HCT116 (cell line): ENCODE measurements around the gene DPP6. TPM values are rescaled to one million over a fixed set of nuclear protein-coding genes. Genes with fewer than 3 reads are reported as not detected.

ENCODE experiments used
- ATAC-seq: fragments of 200-7000 bp; cut with Tn5 transposase; 2 replicates; pipeline ENCODE4 v1.9.1; 2020; ENCODE audit warnings: mild to moderate bottlenecking, moderate library complexity
- BruUV-seq: library from RNA; stranded (reverse); fragments of 400-500 nt; replicated peaks from 2 replicates; lab custom pipeline; 2021; lab: Mats Ljungman, UMichigan
- CTCF ChIA-PET: fragments of 300-600 bp; sonication (Branson Sonifier 250); formaldehyde crosslinking; loops from one replicate; lab custom pipeline; 2021; ENCODE audit warnings: antibody characterized with exemption; lab: Charles Lee
- POLR2A ChIA-PET: fragments of 300-600, 350-600 bp; sonication (Branson Sonifier 250); formaldehyde crosslinking; loops from one replicate; lab custom pipeline; 2021; ENCODE audit warnings: antibody characterized with exemption; lab: Charles Lee
- RAD21 ChIA-PET, 2 experiments: fragments of 300-600 bp; sonication (Branson Sonifier 250); formaldehyde crosslinking; loops; one replicate each; lab custom pipeline; 2023; ENCODE audit warnings: low total read pairs in 2 of 2; ENCODE audit not compliant: uncharacterized antibody in 2 of 2, unreplicated experiment in 2 of 2, low non-redundant PET in 1 of 2; lab: Charles Lee
- DNase-seq: peaks from one replicate; pipeline ENCODE4 v3.0.0-alpha.2; 2010; ENCODE audit warnings: low read depth, low spot score
- H2AFZ ChIP-seq: fragments of 200-600 bp; shearing (Covaris generic), sonication (generic); 2 replicates; pipeline ENCODE4 v1.6.1; 2017; ENCODE audit warnings: low read depth, mixed run types, mixed read lengths, antibody characterized with exemption, low read length; ENCODE audit not compliant: poor library complexity, severe bottlenecking
- H3K27ac ChIP-seq: 2 replicates; pipeline ENCODE4 v1.5.1; 2012; ENCODE audit warnings: low read depth, low read length
- H3K27me3 ChIP-seq: fragments of 200-600 bp; sonication (generic); 2 replicates; pipeline ENCODE4 v1.6.1; 2016; ENCODE audit warnings: mixed run types, low read length, mixed read lengths; ENCODE audit not compliant: insufficient read depth
- H3K36me3 ChIP-seq, 2 experiments: fragments of 200-500 bp in 1 of 2; fragments of 200-600 bp in 1 of 2; sonication (Bioruptor generic) in 1 of 2; sonication (generic) in 1 of 2; 2 replicates each; pipeline versions ENCODE4 v1.5.1 to v1.6.1; 2014 to 2016; ENCODE audit warnings: low read length in 2 of 2, inconsistent platforms in 1 of 2, mixed read lengths in 1 of 2, mixed run types in 1 of 2; ENCODE audit not compliant: insufficient read depth in 2 of 2, control insufficient read depth in 1 of 2
- H3K4me1 ChIP-seq, 2 experiments: fragments of 200-600 bp in 1 of 2; sonication (generic) in 1 of 2; 2 replicates each; pipeline versions ENCODE4 v1.5.1 to v1.6.1; 2012 to 2017; ENCODE audit warnings: low read length in 2 of 2, inconsistent platforms in 1 of 2, mild to moderate bottlenecking in 1 of 2, mixed read lengths in 1 of 2, mixed run types in 1 of 2, moderate library complexity in 1 of 2; ENCODE audit not compliant: insufficient read depth in 2 of 2, control insufficient read depth in 1 of 2
- H3K4me2 ChIP-seq: fragments of 200-600 bp; sonication (generic); 2 replicates; pipeline ENCODE4 v1.6.1; 2017; ENCODE audit warnings: mixed run types, low read length, mixed read lengths
- H3K4me3 ChIP-seq, 2 experiments: fragments of 200-600 bp in 1 of 2; sonication (generic) in 1 of 2; replicated peaks in 1 of 2; 2 replicates each; pipeline ENCODE4 v1.5.1; 2011 to 2016; ENCODE audit warnings: low read length in 2 of 2, control low read depth in 1 of 2, low read depth in 1 of 2, mild to moderate bottlenecking in 1 of 2, mixed read lengths in 1 of 2, mixed run types in 1 of 2
- H3K79me2 ChIP-seq: fragments of 200-600 bp; sonication (generic); 2 replicates; pipeline ENCODE4 v1.6.1; 2017; ENCODE audit warnings: mild to moderate bottlenecking, mixed run types, low read length, moderate library complexity, mixed read lengths; ENCODE audit not compliant: insufficient read depth
- H3K9ac ChIP-seq: fragments of 200-600 bp; sonication (generic); 2 replicates; pipeline ENCODE4 v1.6.1; 2016; ENCODE audit warnings: low read length, mixed read lengths
- H3K9me2 ChIP-seq: fragments of 200-600 bp; sonication (generic), shearing (Covaris generic); 2 replicates; pipeline ENCODE4 v1.6.1; 2017; ENCODE audit warnings: mixed run types, mild to moderate bottlenecking, moderate library complexity; ENCODE audit not compliant: insufficient read depth
- H3K9me3 ChIP-seq, 2 experiments: fragments of 200-500 bp in 1 of 2; fragments of 200-600 bp in 1 of 2; sonication (Bioruptor generic) in 1 of 2; sonication (generic) in 1 of 2; 2 replicates each; pipeline ENCODE4 v1.6.1; 2014 to 2017; ENCODE audit warnings: low read length in 2 of 2, mixed read lengths in 2 of 2, inconsistent platforms in 1 of 2, low read depth in 1 of 2, mild to moderate bottlenecking in 1 of 2, mixed run types in 1 of 2, moderate library complexity in 1 of 2; ENCODE audit not compliant: control insufficient read depth in 1 of 2, insufficient read depth in 1 of 2
- H4K20me1 ChIP-seq: fragments of 200-600 bp; sonication (generic), shearing (Covaris generic); 2 replicates; pipeline ENCODE4 v1.6.1; 2017; ENCODE audit warnings: mixed run types, mild to moderate bottlenecking, moderate library complexity; ENCODE audit not compliant: insufficient read depth
- EGR1 ChIP-seq: IDR thresholded peaks from 2 replicates; pipeline ENCODE4 v1.6.1; 2012; ENCODE audit warnings: low read depth
- FOSL1 ChIP-seq: IDR thresholded peaks from 2 replicates; pipeline ENCODE4 v1.6.1; 2012; ENCODE audit warnings: low read depth
- JUND ChIP-seq: IDR thresholded peaks from 2 replicates; pipeline ENCODE4 v1.6.1; 2012
- MAX ChIP-seq: IDR thresholded peaks from 2 replicates; pipeline ENCODE4 v1.6.1; 2012
- POLR2A ChIP-seq: IDR thresholded peaks from 2 replicates; pipeline ENCODE4 v1.7.0; 2011; ENCODE audit warnings: borderline replicate concordance; ENCODE audit not compliant: insufficient read depth, insufficient read length; ENCODE audit errors: extremely low read depth
- POLR2AphosphoS5 ChIP-seq: IDR thresholded peaks from 2 replicates; pipeline ENCODE4 v1.6.1; 2011; ENCODE audit warnings: mild to moderate bottlenecking, low read depth, low read length, moderate library complexity
- RAD21 ChIP-seq: IDR thresholded peaks from 2 replicates; pipeline ENCODE4 v1.6.1; 2012; ENCODE audit warnings: low read depth, mild to moderate bottlenecking
- SIN3A ChIP-seq: IDR thresholded peaks from 2 replicates; pipeline ENCODE4 v1.6.1; 2012; ENCODE audit warnings: low read depth
- TCF7L2 ChIP-seq: IDR thresholded peaks from 2 replicates; pipeline ENCODE4 v1.7.0; 2011; ENCODE audit warnings: borderline replicate concordance, inconsistent platforms; ENCODE audit not compliant: insufficient read depth, insufficient read length; ENCODE audit errors: extremely low read depth
- YY1 ChIP-seq: IDR thresholded peaks from 2 replicates; pipeline ENCODE4 v1.6.1; 2011; ENCODE audit warnings: low read length, low read depth, moderate library complexity, mild to moderate bottlenecking; ENCODE audit not compliant: insufficient replicate concordance; ENCODE audit errors: extremely low read depth
- ZNF274 ChIP-seq: fragments of 200-500 bp; sonication (Bioruptor generic); IDR thresholded peaks from 2 replicates; pipeline ENCODE4 v1.6.1; 2014; ENCODE audit warnings: mild to moderate bottlenecking, low read depth, low read length, inconsistent platforms
- intact Hi-C: fragments of 100-400 bp; cut with micrococcal nuclease; formaldehyde crosslinking; loops from 2 replicates; pipeline ENCODE4 v1.10.0; 2022
- total RNA-seq: library from RNA; stranded (reverse); gene quantifications from one replicate; pipeline ENCODE4 v1.2.1, GENCODE V29; 2021; ENCODE audit not compliant: unreplicated experiment
- TF ChIP-seq, protein P1 (sequence below): IDR thresholded peaks from 2 replicates; pipeline ENCODE4 v1.6.1; 2012; ENCODE audit warnings: low read depth
- TF ChIP-seq, protein P2 (sequence below): IDR thresholded peaks from 2 replicates; pipeline ENCODE4 v1.6.1; 2012

The DPP6 gene
- total RNA-seq, 1 experiment from 2014 or later, result not detected

DNA sequence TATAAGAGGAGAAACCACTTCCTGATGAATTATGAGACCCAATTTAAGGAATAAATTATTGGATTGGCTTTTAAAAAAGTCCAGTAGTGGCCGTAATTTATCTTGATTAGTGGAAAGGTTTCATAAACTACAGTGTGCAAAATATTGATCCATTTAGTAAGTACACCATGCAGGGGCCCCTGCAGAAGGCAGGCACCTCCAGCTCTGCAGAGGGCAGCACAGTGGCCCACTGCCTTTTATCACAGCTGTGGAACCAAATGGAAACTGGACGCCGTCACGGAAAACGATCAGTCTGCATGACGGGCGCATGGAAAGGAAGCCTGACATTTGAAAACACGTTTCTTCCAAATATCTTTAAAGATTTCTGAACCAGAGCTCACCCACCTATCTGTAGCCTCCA is 204.0 kb downstream of the DPP6 start:
- no peak overlapping the region for H3K4me2 ChIP-seq
- ATAC-seq, result no peak
- TF ChIP-seq, protein P1, sequence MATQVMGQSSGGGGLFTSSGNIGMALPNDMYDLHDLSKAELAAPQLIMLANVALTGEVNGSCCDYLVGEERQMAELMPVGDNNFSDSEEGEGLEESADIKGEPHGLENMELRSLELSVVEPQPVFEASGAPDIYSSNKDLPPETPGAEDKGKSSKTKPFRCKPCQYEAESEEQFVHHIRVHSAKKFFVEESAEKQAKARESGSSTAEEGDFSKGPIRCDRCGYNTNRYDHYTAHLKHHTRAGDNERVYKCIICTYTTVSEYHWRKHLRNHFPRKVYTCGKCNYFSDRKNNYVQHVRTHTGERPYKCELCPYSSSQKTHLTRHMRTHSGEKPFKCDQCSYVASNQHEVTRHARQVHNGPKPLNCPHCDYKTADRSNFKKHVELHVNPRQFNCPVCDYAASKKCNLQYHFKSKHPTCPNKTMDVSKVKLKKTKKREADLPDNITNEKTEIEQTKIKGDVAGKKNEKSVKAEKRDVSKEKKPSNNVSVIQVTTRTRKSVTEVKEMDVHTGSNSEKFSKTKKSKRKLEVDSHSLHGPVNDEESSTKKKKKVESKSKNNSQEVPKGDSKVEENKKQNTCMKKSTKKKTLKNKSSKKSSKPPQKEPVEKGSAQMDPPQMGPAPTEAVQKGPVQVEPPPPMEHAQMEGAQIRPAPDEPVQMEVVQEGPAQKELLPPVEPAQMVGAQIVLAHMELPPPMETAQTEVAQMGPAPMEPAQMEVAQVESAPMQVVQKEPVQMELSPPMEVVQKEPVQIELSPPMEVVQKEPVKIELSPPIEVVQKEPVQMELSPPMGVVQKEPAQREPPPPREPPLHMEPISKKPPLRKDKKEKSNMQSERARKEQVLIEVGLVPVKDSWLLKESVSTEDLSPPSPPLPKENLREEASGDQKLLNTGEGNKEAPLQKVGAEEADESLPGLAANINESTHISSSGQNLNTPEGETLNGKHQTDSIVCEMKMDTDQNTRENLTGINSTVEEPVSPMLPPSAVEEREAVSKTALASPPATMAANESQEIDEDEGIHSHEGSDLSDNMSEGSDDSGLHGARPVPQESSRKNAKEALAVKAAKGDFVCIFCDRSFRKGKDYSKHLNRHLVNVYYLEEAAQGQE, result no peak
- no peak for TF ChIP-seq FOSL1
- TF ChIP-seq RAD21, result no peak
- no peak for TF ChIP-seq JUND
- TF ChIP-seq SIN3A, result no peak
- no peak for TF ChIP-seq EGR1
- no peak for TF ChIP-seq ZNF274
- TF ChIP-seq MAX, result no peak
- no peak for TF ChIP-seq POLR2A
- no peak for TF ChIP-seq TCF7L2
- TF ChIP-seq YY1, result no peak
- TF ChIP-seq, protein P2, sequence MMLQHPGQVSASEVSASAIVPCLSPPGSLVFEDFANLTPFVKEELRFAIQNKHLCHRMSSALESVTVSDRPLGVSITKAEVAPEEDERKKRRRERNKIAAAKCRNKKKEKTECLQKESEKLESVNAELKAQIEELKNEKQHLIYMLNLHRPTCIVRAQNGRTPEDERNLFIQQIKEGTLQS, result no peak
- TF ChIP-seq POLR2AphosphoS5, result no peak
- ChIA-PET POLR2A (no interaction called here), RAD21 (no interaction called here), CTCF (no interaction called here)
- BruUV-seq, result no TSS peak
- no peaks in the 10 kb centered on the region for H3K27me3 ChIP-seq
- H3K36me3 ChIP-seq, result no peaks in the 10 kb centered on the region
- H3K4me3 ChIP-seq, result no peak overlapping the region
- no peaks in the 10 kb centered on the region for H3K79me2 ChIP-seq
- intact Hi-C loops, result no loop called here
- peaks cover 5 to 16% of the 10 kb centered on the region in 2 experiments; a peak in 2 of 4 replicates for H3K9me3 ChIP-seq
- DNase-seq, result no peak
- H3K9ac ChIP-seq, result no peak overlapping the region
- no peak overlapping the region for H2AFZ ChIP-seq
- no peaks in the 10 kb centered on the region for H3K4me1 ChIP-seq
- no peaks in the 10 kb centered on the region for H3K9me2 ChIP-seq
- no peaks in the 10 kb centered on the region for H4K20me1 ChIP-seq
- H3K27ac ChIP-seq, result no peak overlapping the region
